ENCODE measurements around the gene TRIM68. TPM values are rescaled to one million over a fixed set of nuclear protein-coding genes. Genes with fewer than 3 reads are reported as not detected.
A peak's percentile ranks its signal among the peaks of the same experiment; 100 is the strongest.

Gene TRIM68
- total RNA-seq, 1 experiment from 2014 or later: 8.2 TPM

GRCh38 chr11:4565371-4565770 is 42.7 kb downstream of the TRIM68 start (continued):
- TF ChIP-seq ATF6 (CRISPR knock-in tag; IDR thresholded peaks at IDR 0.05) (no peak), CDX4 (CRISPR knock-in tag; IDR thresholded peaks at IDR 0.05; ENCODE audit: borderline replicate concordance) (no peak)

- DNase-seq (ENCODE audit: low spot score) (no peak), ATAC-seq (no peak)
- no peak overlapping the region for H3K27ac Mint-ChIP-seq
- no peak overlapping the region for H3K4me3 Mint-ChIP-seq
- no peak for TF ChIP-seq SMAD3 (CRISPR knock-in tag; IDR thresholded peaks at IDR 0.05; ENCODE audit: borderline replicate concordance)
- no peak for TF ChIP-seq E2F5 (CRISPR knock-in tag; IDR thresholded peaks at IDR 0.05)
- TF ChIP-seq EMX1 (CRISPR knock-in tag; IDR thresholded peaks at IDR 0.05): no peak
- no peak for TF ChIP-seq GTF2I (CRISPR knock-in tag; conservative IDR thresholded peaks at IDR 0.05)
- TF ChIP-seq ZSCAN18 (CRISPR knock-in tag; IDR thresholded peaks at IDR 0.05): no peak
- no peak for TF ChIP-seq E2F1 (CRISPR knock-in tag; IDR thresholded peaks at IDR 0.05)
- TF ChIP-seq STAT6 (CRISPR knock-in tag; conservative IDR thresholded peaks at IDR 0.05; ENCODE audit: low read depth): no peak
- peaks cover 2% of the 10 kb centered on the region for H3K27me3 Mint-ChIP-seq (ENCODE audit: low read depth)
- POLR2A ChIA-PET: no interaction called here
- CTCF ChIA-PET: interaction anchor here (1.1 to 1.3 kb wide), 2 partner anchors 9 to 374 kb away, joined by 5 to 6 read pairs; no protein-coding TSS in a partner anchor
- peaks cover 12% of the 10 kb centered on the region for H3K36me3 Mint-ChIP-seq
- peaks cover 23% of the 10 kb centered on the region for H3K4me1 Mint-ChIP-seq
- H3K9me3 Mint-ChIP-seq: peaks cover 42% of the 10 kb centered on the region
Observed at GRCh38 chr11:4560467-4560866, 47.6 kb downstream of the TRIM68 start.

- DNase-seq (ENCODE audit: low spot score) (no peak), ATAC-seq (peak; percentile 79)
- ChIA-PET POLR2A (no interaction called here), CTCF (interaction anchor here (0.8 to 1.1 kb wide), 3 partner anchors 20 to 375 kb away, joined by 3 to 5 read pairs (median 4); no protein-coding TSS in a partner anchor)
- no peak overlapping the region for H3K4me3 Mint-ChIP-seq
- H3K27me3 Mint-ChIP-seq (ENCODE audit: low read depth): peaks cover 2% of the 10 kb centered on the region
- peaks cover 12% of the 10 kb centered on the region for H3K36me3 Mint-ChIP-seq
- peaks cover 23% of the 10 kb centered on the region for H3K4me1 Mint-ChIP-seq
- peaks cover 38% of the 10 kb centered on the region for H3K9me3 Mint-ChIP-seq
- TF ChIP-seq JUN (CRISPR knock-in tag; IDR thresholded peaks at IDR 0.05) (no peak), NFYB (CRISPR knock-in tag; conservative IDR thresholded peaks at IDR 0.05; ENCODE audit: low read depth) (no peak), FOXP4 (CRISPR knock-in tag; IDR thresholded peaks at IDR 0.05) (no peak), HMGXB4 (CRISPR knock-in tag; IDR thresholded peaks at IDR 0.05) (no peak), RORB (CRISPR knock-in tag; IDR thresholded peaks at IDR 0.05) (no peak)
- H3K27ac Mint-ChIP-seq: no peak overlapping the region
Observed at GRCh38 chr11:4559527-4560440, 48.2 kb downstream of the TRIM68 start.

Measured in WTC11 (cell line).